Measurements from ENCODE around the gene STK11. TPM values are rescaled to one million over a fixed set of nuclear protein-coding genes. Genes with fewer than 3 reads are reported as not detected.
A peak's percentile ranks its signal among the peaks of the same experiment; 100 is the strongest.

The STK11 gene
- total RNA-seq, 1 donor from 2014 or later: 59.3 TPM

DNA sequence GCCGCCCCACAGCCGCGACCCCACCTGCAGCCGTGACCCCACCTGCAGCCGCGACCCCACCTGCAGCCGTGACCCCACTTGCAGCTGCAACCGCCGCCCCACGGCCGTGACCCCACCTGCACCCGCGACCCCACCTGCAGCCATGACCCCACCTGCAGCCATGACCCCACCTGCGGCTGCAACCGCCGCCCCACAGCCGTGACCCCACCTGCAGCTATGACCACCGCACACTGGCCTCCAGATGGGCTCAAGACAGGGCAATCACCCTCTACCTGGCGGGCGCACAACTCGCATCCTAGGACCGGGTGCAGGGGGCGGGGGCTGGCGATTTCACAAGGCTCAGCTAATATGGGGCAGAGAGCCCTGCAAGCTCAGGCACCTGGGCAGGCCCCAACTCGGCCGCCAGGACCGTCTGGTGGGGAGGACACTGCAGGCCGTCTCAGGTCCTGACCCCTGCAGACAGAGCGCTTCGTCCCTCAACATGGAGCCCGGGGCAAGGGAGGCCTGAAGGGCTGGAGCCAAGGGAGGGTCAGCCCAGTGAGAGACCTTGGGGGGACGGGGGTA is 46.6 kb upstream of the STK11 start:
- TF ChIP-seq, protein P1, sequence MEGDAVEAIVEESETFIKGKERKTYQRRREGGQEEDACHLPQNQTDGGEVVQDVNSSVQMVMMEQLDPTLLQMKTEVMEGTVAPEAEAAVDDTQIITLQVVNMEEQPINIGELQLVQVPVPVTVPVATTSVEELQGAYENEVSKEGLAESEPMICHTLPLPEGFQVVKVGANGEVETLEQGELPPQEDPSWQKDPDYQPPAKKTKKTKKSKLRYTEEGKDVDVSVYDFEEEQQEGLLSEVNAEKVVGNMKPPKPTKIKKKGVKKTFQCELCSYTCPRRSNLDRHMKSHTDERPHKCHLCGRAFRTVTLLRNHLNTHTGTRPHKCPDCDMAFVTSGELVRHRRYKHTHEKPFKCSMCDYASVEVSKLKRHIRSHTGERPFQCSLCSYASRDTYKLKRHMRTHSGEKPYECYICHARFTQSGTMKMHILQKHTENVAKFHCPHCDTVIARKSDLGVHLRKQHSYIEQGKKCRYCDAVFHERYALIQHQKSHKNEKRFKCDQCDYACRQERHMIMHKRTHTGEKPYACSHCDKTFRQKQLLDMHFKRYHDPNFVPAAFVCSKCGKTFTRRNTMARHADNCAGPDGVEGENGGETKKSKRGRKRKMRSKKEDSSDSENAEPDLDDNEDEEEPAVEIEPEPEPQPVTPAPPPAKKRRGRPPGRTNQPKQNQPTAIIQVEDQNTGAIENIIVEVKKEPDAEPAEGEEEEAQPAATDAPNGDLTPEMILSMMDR (IDR thresholded peaks at IDR 0.05; ENCODE audit: unreplicated experiment): no peak
- Mint-ChIP-seq H3K27me3 (no peaks in the 10 kb centered on the region), H3K27ac (no peak overlapping the region), H3K36me3 (ENCODE audit: insufficient read depth) (no peaks in the 10 kb centered on the region), H3K4me1 (ENCODE audit: low read depth) (peaks cover 1% of the 10 kb centered on the region), H3K4me3 (ENCODE audit: low read depth) (no peak overlapping the region), H3K9me3 (ENCODE audit: low read depth) (no peaks in the 10 kb centered on the region)
- no peak for DNase-seq (ENCODE audit: low spot score, unreplicated experiment)

DNA sequence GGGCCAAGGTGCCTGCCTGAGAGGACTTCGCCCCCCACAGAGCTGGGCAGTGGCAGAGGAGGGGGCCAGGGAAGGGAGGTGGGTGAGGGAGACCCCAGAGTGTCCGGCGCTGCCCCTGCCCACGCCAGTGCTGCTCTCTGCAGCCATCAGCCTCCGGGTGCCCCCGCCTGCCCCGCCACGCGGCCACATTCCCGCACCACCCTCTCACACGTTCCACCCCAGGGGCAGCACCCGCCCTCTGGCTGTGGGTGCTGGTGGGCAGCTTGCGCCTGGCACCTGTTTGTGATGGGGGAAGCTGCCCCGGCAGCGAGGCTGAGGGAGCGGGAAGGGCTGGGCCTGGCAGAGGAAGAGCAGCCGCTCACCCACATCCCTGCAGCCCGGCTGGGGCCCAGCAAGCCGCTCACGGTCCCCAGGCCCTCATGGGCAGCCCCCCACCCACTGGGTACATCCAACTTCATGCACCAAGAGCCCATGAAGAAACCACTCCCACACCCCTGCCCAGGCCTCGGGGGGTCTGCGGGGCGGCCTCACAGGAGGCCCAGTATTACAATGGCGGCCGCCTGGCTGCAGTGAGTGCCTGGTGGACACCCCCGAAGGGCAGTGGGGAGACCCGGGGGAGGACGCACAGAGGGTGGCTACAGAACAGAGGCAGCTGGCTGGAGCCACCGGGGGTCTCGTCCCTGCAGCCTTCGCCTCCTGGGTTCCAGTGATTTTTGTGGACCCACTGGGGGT is 45.5 kb upstream of the STK11 start:
- TF ChIP-seq, protein P1 (IDR thresholded peaks at IDR 0.05; ENCODE audit: unreplicated experiment): no peak
- no peak overlapping the region for H3K4me3 Mint-ChIP-seq (ENCODE audit: low read depth)
- no peaks in the 10 kb centered on the region for H3K9me3 Mint-ChIP-seq (ENCODE audit: low read depth)
- peaks cover 1% of the 10 kb centered on the region for H3K4me1 Mint-ChIP-seq (ENCODE audit: low read depth)
- H3K27me3 Mint-ChIP-seq: no peaks in the 10 kb centered on the region
- no peaks in the 10 kb centered on the region for H3K36me3 Mint-ChIP-seq (ENCODE audit: insufficient read depth)
- no peak overlapping the region for H3K27ac Mint-ChIP-seq
- DNase-seq (ENCODE audit: low spot score, unreplicated experiment): no peak

DNA sequence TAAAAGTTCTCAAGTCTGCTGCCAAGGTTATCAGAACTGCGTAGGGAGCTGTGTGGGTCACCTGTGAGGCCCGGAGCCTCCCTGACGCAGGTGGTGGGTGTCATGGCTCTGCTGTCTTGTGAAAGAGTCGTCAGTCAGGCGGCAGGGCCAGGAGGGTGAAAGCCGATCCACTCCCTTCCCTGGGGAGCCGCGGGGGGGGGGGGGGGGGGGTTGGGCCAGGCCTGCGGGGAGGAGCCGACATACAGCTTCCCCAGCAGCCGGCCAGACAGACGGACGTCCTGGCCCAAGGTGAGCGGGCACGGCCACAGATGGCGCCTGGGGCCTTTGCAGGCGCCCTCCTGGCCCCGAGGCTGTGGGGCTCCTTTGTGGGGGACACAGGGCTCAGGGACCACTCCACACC is 43.9 kb upstream of the STK11 start:
- TF ChIP-seq, protein P1 (IDR thresholded peaks at IDR 0.05; ENCODE audit: unreplicated experiment): no peak

DNA sequence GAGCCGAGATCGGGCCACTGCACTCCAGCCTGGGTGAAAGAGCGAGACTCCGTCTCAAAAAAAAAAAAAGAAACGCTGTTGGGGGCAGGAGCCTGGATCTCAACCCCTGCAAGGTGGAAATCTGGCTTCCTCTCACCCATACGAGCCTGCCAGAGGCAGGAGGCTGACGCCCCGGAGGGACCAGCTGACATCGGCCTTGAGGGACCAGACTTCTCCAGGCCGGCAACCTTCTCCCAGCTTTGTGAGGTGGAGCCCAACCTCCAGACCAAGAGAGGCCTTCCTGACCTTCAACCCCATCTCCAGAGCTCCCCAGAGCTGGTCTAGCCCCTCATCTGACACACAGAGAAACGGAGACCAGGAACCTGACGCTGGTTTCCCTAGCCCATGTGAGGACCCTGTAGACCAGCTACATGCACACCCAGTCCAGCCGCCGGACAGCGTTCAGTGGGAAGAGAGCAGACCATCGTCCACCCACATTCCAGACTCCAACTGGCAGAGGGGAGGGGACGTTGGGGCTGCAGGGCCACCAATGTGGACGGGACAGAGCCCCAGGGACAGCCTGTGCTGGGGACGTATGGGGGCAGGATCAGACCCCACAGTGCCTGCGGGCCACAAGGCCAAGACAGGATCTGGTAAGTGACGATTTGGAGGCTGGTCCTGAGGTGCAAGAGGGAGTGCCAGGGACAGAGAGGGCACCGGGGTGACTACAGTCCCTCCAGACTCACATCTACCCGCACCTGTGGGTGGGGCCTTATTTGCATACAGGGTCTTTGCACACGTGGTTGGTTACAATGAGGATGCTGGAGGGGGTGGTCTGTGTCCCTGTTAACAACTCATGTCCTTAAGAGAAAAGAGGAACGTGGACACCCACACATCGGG is 42.9 kb upstream of the STK11 start:
- H3K36me3 Mint-ChIP-seq (ENCODE audit: insufficient read depth): peaks cover 2% of the 10 kb centered on the region
- H3K27me3 Mint-ChIP-seq: no peaks in the 10 kb centered on the region
- DNase-seq (ENCODE audit: low spot score, unreplicated experiment): no peak
- peaks cover 1% of the 10 kb centered on the region for H3K4me1 Mint-ChIP-seq (ENCODE audit: low read depth)
- H3K27ac Mint-ChIP-seq: peak overlapping the region; percentile 73
- no peak overlapping the region for H3K4me3 Mint-ChIP-seq (ENCODE audit: low read depth)
- no peaks in the 10 kb centered on the region for H3K9me3 Mint-ChIP-seq (ENCODE audit: low read depth)
- TF ChIP-seq, protein P1 (IDR thresholded peaks at IDR 0.05; ENCODE audit: unreplicated experiment): no peak

More for the DNA sequence above, 43.9 kb upstream of the STK11 start:
- H3K4me3 Mint-ChIP-seq (ENCODE audit: low read depth): no peak overlapping the region
- H3K9me3 Mint-ChIP-seq (ENCODE audit: low read depth): no peaks in the 10 kb centered on the region
- no peak for DNase-seq (ENCODE audit: low spot score, unreplicated experiment)
- H3K27ac Mint-ChIP-seq: no peak overlapping the region
- H3K36me3 Mint-ChIP-seq (ENCODE audit: insufficient read depth): peaks cover under 1% of the 10 kb centered on the region
- no peaks in the 10 kb centered on the region for H3K27me3 Mint-ChIP-seq
- H3K4me1 Mint-ChIP-seq (ENCODE audit: low read depth): peaks cover 1% of the 10 kb centered on the region

DNA sequence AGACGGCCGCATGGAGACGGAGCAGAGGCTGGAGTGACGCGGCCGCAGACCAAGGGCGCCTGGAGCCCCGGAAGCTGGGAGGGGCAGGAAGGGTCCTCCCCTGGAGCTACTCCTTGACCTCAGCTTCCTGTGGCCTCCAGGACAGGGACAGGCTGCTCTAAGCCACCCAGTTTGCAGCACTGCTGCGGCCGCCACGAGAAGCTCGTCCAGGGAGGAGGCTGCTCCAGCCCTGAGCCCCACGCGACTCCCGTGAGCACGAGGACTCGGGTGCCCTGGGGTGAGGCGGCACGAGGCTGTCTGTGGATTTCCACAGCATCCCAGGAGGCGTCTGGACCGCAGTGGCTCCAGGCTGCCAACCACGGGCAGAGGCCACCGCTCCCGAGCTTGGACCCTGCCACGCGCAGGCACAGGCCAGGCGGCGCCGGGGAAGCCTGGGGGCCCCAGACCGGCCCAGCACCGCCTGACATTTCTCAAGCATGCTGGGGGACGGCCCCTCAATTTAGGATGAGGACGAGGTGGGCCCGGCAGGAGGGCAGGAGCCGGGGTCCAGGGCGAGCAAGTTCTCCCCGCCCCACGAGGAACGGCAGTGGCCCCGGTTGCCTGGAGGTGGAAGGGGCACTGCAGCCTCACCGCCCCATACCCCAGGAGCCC is 42.2 kb upstream of the STK11 start:
- H3K9me3 Mint-ChIP-seq (ENCODE audit: low read depth): no peaks in the 10 kb centered on the region
- H3K4me3 Mint-ChIP-seq (ENCODE audit: low read depth): no peak overlapping the region
- peaks cover 2% of the 10 kb centered on the region for H3K36me3 Mint-ChIP-seq (ENCODE audit: insufficient read depth)
- DNase-seq (ENCODE audit: low spot score, unreplicated experiment): no peak
- TF ChIP-seq, protein P1 (IDR thresholded peaks at IDR 0.05; ENCODE audit: unreplicated experiment): no peak
- peaks cover 1% of the 10 kb centered on the region for H3K4me1 Mint-ChIP-seq (ENCODE audit: low read depth)
- H3K27ac Mint-ChIP-seq: peak overlapping the region; percentile 73
- no peaks in the 10 kb centered on the region for H3K27me3 Mint-ChIP-seq

All from progenitor cell of endocrine pancreas (in vitro differentiated cells).